ENCODE measurements around the gene TTC23.

Gene TTC23

GRCh38 chr15:99187936-99188335, 61.4 kb downstream of the TTC23 start:
- Histone ChIP-seq H3K9ac (ENCODE audit: low read depth, low read length) (no peak overlapping the region), H3K4me3 (ENCODE audit: low read length) (no peak overlapping the region), H3K36me3 (ENCODE audit: insufficient read depth, low read depth, low read length) (peaks cover 14% of the 10 kb centered on the region), H3K27ac (ENCODE audit: low read length) (no peak overlapping the region), H3K4me1 (ENCODE audit: insufficient read depth, low read length) (no peaks in the 10 kb centered on the region), H3K9me3 (ENCODE audit: insufficient read depth, low read depth, low read length) (peaks cover 9% of the 10 kb centered on the region; the same call in 1 of the 2 replicates), H3K27me3 (ENCODE audit: insufficient read depth, low read length) (no peaks in the 10 kb centered on the region)

- Histone ChIP-seq H3K27ac (ENCODE audit: low read length) (no peak overlapping the region), H3K4me3 (ENCODE audit: low read length) (no peak overlapping the region), H3K9me3 (ENCODE audit: insufficient read depth, low read depth, low read length) (no peaks in the 10 kb centered on the region), H3K36me3 (ENCODE audit: insufficient read depth, low read depth, low read length) (peaks cover 2% of the 10 kb centered on the region), H3K9ac (ENCODE audit: low read depth, low read length) (no peak overlapping the region), H3K4me1 (ENCODE audit: insufficient read depth, low read length) (0 out of 2 replicates have a peak, but pooled peaks cover 3% of the 10 kb centered on the region), H3K27me3 (ENCODE audit: insufficient read depth, low read length) (no peaks in the 10 kb centered on the region)
Measured at GRCh38 chr15:99185414-99186130, 63.8 kb downstream of the TTC23 start.

- no peak overlapping the region for H3K27ac ChIP-seq (ENCODE audit: low read length)
- no peak overlapping the region for H3K4me3 ChIP-seq (ENCODE audit: low read length)
- H3K27me3 ChIP-seq (ENCODE audit: insufficient read depth, low read length): no peaks in the 10 kb centered on the region
- no peaks in the 10 kb centered on the region for H3K9me3 ChIP-seq (ENCODE audit: insufficient read depth, low read depth, low read length)
- H3K9ac ChIP-seq (ENCODE audit: low read depth, low read length): no peak overlapping the region
- H3K36me3 ChIP-seq (ENCODE audit: insufficient read depth, low read depth, low read length): peaks cover 4% of the 10 kb centered on the region; the same call in 1 of the 2 replicates
- H3K4me1 ChIP-seq (ENCODE audit: insufficient read depth, low read length): 0 out of 2 replicates have a peak, but pooled peaks cover 3% of the 10 kb centered on the region
Measured at GRCh38 chr15:99182791-99183190, 66.6 kb downstream of the TTC23 start.

- Histone ChIP-seq H3K9ac (ENCODE audit: low read depth, low read length) (no peak overlapping the region), H3K27me3 (ENCODE audit: insufficient read depth, low read length) (no peaks in the 10 kb centered on the region), H3K4me3 (ENCODE audit: low read length) (no peak overlapping the region), H3K36me3 (ENCODE audit: insufficient read depth, low read depth, low read length) (peaks cover 4% of the 10 kb centered on the region; the same call in 1 of the 2 replicates), H3K27ac (ENCODE audit: low read length) (no peak overlapping the region), H3K4me1 (ENCODE audit: insufficient read depth, low read length) (0 out of 2 replicates have a peak, but pooled peaks cover 3% of the 10 kb centered on the region), H3K9me3 (ENCODE audit: insufficient read depth, low read depth, low read length) (no peaks in the 10 kb centered on the region)
Measured at GRCh38 chr15:99181545-99181971, 67.8 kb downstream of the TTC23 start.

GRCh38 chr15:99180964-99181306, 68.4 kb downstream of the TTC23 start:
- peaks cover 4% of the 10 kb centered on the region; the same call in 1 of the 2 replicates for H3K36me3 ChIP-seq (ENCODE audit: insufficient read depth, low read depth, low read length)
- H3K9ac ChIP-seq (ENCODE audit: low read depth, low read length): no peak overlapping the region
- H3K4me3 ChIP-seq (ENCODE audit: low read length): no peak overlapping the region
- H3K9me3 ChIP-seq (ENCODE audit: insufficient read depth, low read depth, low read length): no peaks in the 10 kb centered on the region
- H3K4me1 ChIP-seq (ENCODE audit: insufficient read depth, low read length): 0 out of 2 replicates have a peak, but pooled peaks cover 3% of the 10 kb centered on the region
- H3K27ac ChIP-seq (ENCODE audit: low read length): no peak overlapping the region
- H3K27me3 ChIP-seq (ENCODE audit: insufficient read depth, low read length): no peaks in the 10 kb centered on the region

GRCh38 chr15:99180086-99180963, 69.1 kb downstream of the TTC23 start:
- no peak overlapping the region for H3K27ac ChIP-seq (ENCODE audit: low read length)
- H3K9ac ChIP-seq (ENCODE audit: low read depth, low read length): no peak overlapping the region
- H3K27me3 ChIP-seq (ENCODE audit: insufficient read depth, low read length): no peaks in the 10 kb centered on the region
- H3K4me1 ChIP-seq (ENCODE audit: insufficient read depth, low read length): 0 out of 2 replicates have a peak, but pooled peaks cover 3% of the 10 kb centered on the region
- no peak overlapping the region for H3K4me3 ChIP-seq (ENCODE audit: low read length)
- no peaks in the 10 kb centered on the region for H3K9me3 ChIP-seq (ENCODE audit: insufficient read depth, low read depth, low read length)
- H3K36me3 ChIP-seq (ENCODE audit: insufficient read depth, low read depth, low read length): peaks cover 4% of the 10 kb centered on the region; the same call in 1 of the 2 replicates

- Histone ChIP-seq H3K27me3 (ENCODE audit: insufficient read depth, low read length) (no peaks in the 10 kb centered on the region), H3K27ac (ENCODE audit: low read length) (no peak overlapping the region), H3K4me1 (ENCODE audit: insufficient read depth, low read length) (0 out of 2 replicates have a peak, but pooled peaks cover 3% of the 10 kb centered on the region), H3K9me3 (ENCODE audit: insufficient read depth, low read depth, low read length) (no peaks in the 10 kb centered on the region), H3K9ac (ENCODE audit: low read depth, low read length) (no peak overlapping the region), H3K4me3 (ENCODE audit: low read length) (no peak overlapping the region), H3K36me3 (ENCODE audit: insufficient read depth, low read depth, low read length) (peaks cover 10% of the 10 kb centered on the region)
Measured at GRCh38 chr15:99177679-99178078, 71.7 kb downstream of the TTC23 start.

- no peak overlapping the region for H3K9ac ChIP-seq (ENCODE audit: low read depth, low read length)
- H3K36me3 ChIP-seq (ENCODE audit: insufficient read depth, low read depth, low read length): peaks cover 10% of the 10 kb centered on the region
- H3K4me1 ChIP-seq (ENCODE audit: insufficient read depth, low read length): 0 out of 2 replicates have a peak, but pooled peaks cover 2% of the 10 kb centered on the region
- no peak overlapping the region for H3K4me3 ChIP-seq (ENCODE audit: low read length)
- H3K27me3 ChIP-seq (ENCODE audit: insufficient read depth, low read length): no peaks in the 10 kb centered on the region
- no peaks in the 10 kb centered on the region for H3K9me3 ChIP-seq (ENCODE audit: insufficient read depth, low read depth, low read length)
- H3K27ac ChIP-seq (ENCODE audit: low read length): no peak overlapping the region
Measured at GRCh38 chr15:99176757-99177156, 72.6 kb downstream of the TTC23 start.

GRCh38 chr15:99174567-99175395, 74.6 kb downstream of the TTC23 start:
- Histone ChIP-seq H3K27ac (ENCODE audit: low read length) (no peak overlapping the region), H3K9me3 (ENCODE audit: insufficient read depth, low read depth, low read length) (no peaks in the 10 kb centered on the region), H3K4me1 (ENCODE audit: insufficient read depth, low read length) (no peaks in the 10 kb centered on the region), H3K36me3 (ENCODE audit: insufficient read depth, low read depth, low read length) (peaks cover 13% of the 10 kb centered on the region), H3K9ac (ENCODE audit: low read depth, low read length) (no peak overlapping the region), H3K4me3 (ENCODE audit: low read length) (no peak overlapping the region), H3K27me3 (ENCODE audit: insufficient read depth, low read length) (no peaks in the 10 kb centered on the region)

GRCh38 chr15:99172989-99173388, 76.4 kb downstream of the TTC23 start:
- Histone ChIP-seq H3K27ac (ENCODE audit: low read length) (no peak overlapping the region), H3K36me3 (ENCODE audit: insufficient read depth, low read depth, low read length) (peaks cover 13% of the 10 kb centered on the region), H3K27me3 (ENCODE audit: insufficient read depth, low read length) (no peaks in the 10 kb centered on the region), H3K9me3 (ENCODE audit: insufficient read depth, low read depth, low read length) (no peaks in the 10 kb centered on the region), H3K4me1 (ENCODE audit: insufficient read depth, low read length) (no peaks in the 10 kb centered on the region), H3K4me3 (ENCODE audit: low read length) (no peak overlapping the region), H3K9ac (ENCODE audit: low read depth, low read length) (no peak overlapping the region)

- Histone ChIP-seq H3K27me3 (ENCODE audit: insufficient read depth, low read length) (no peaks in the 10 kb centered on the region), H3K4me1 (ENCODE audit: insufficient read depth, low read length) (no peaks in the 10 kb centered on the region), H3K9ac (ENCODE audit: low read depth, low read length) (no peak overlapping the region), H3K9me3 (ENCODE audit: insufficient read depth, low read depth, low read length) (no peaks in the 10 kb centered on the region), H3K4me3 (ENCODE audit: low read length) (no peak overlapping the region), H3K27ac (ENCODE audit: low read length) (no peak overlapping the region), H3K36me3 (ENCODE audit: insufficient read depth, low read depth, low read length) (peaks cover 18% of the 10 kb centered on the region)
Measured at GRCh38 chr15:99172171-99172570, 77.2 kb downstream of the TTC23 start.

Measured in iPS-20b (cell line).